Left lung (tissue), 10 donors: Measurements from ENCODE around the gene PROM1. TPM values are rescaled to one million over a fixed set of nuclear protein-coding genes. Genes with fewer than 3 reads are reported as not detected.

Experiments
- ATAC-seq: fragments of 200-7000 bp; cut with Tn5 transposase; one replicate; pipeline ENCODE4 v1.9.1; 2020; ENCODE audit warnings: moderate library complexity
- DNase-seq, 4 donors: peaks; one replicate each; pipeline ENCODE4 v3.0.0-alpha.2; 2013 to 2020
- H3K27ac ChIP-seq, 2 donors: fragments of 200-600 bp; sonication (generic) in 1 of 2; one replicate each; pipeline versions ENCODE4 v1.5.0 to v1.8.0; 2020 to 2021
- H3K27me3 ChIP-seq, 2 donors: fragments of 200-600 bp; sonication (generic) in 1 of 2; one replicate each; pipeline versions ENCODE4 v1.5.0 to v1.8.0; 2020 to 2021
- H3K36me3 ChIP-seq, 2 donors: fragments of 200-600 bp; sonication (generic) in 1 of 2; one replicate each; pipeline versions ENCODE4 v1.5.0 to v1.8.0; 2020 to 2021
- H3K4me1 ChIP-seq, 2 donors: fragments of 200-600 bp; one replicate each; pipeline ENCODE4 v1.8.0; 2021
- H3K4me3 ChIP-seq, 2 donors: fragments of 200-600 bp; sonication (generic) in 1 of 2; one replicate each; pipeline versions ENCODE4 v1.5.0 to v1.8.0; 2020 to 2021; ENCODE audit warnings: mild to moderate bottlenecking in 1 of 2
- H3K9me3 ChIP-seq, 2 donors: fragments of 200-600 bp; sonication (generic) in 1 of 2; one replicate each; pipeline versions ENCODE4 v1.5.0 to v1.8.0; 2020 to 2021
- CTCF ChIP-seq, 2 donors: fragments of 200-600 bp; sonication (generic) in 1 of 2; IDR thresholded peaks; one replicate each; pipeline versions ENCODE4 v1.5.0 to v1.8.0; 2021; ENCODE audit warnings: antibody characterized with exemption in 2 of 2
- intact Hi-C, 2 donors: fragments of 100-400 bp; cut with DNase I; formaldehyde crosslinking; loops; one replicate each; pipeline versions ENCODE4 v1.11.2 to v1.14.2; 2022
- polyA plus RNA-seq, 6 donors: library from polyadenylated mRNA; unstranded; fragments of 120-200 nt; gene quantifications; one replicate each; pipeline ENCODE4 v1.2.1, GENCODE V29; 2013; ENCODE audit not compliant: insufficient read length in 6 of 6
- total RNA-seq, 2 donors: library from RNA; stranded (reverse); fragmentation: NEBNext Ultra II Directional; extraction: Animal tissue kit (Norgen Biotek cat#: 25700); gene quantifications; one replicate each; pipeline ENCODE4 v1.2.1, GENCODE V29; 2021
- donor health status: DM: no; HTN: yes; CAD: no.
- donor health status: DM: no; HTN: no; CAD: no.

The PROM1 gene
- total and polyA plus RNA-seq, 8 donors = 11.2 to 37.1 (median 25.2) TPM; not detected in 1

- H3K27ac ChIP-seq = no peak within 1 kb of the TSS
- no peaks in the 10 kb centered on the region for H3K9me3 ChIP-seq
- H3K4me3 ChIP-seq = no peak within 1 kb of the TSS
- H3K36me3 ChIP-seq = no peaks in the 10 kb centered on the region
- H3K4me1 ChIP-seq = peaks cover 0 to 17% of the 10 kb centered on the region in 2 donors
- peaks cover 0 to 12% of the 10 kb centered on the region in 2 donors for H3K27me3 ChIP-seq
- ATAC-seq = peak; percentile 84
- peak in 1 of 4 donors; percentile 32 for DNase-seq
- TF ChIP-seq CTCF (IDR thresholded peaks at IDR 0.05) = peak in 1 of 2 donors; percentile 18
- intact Hi-C loops = no loop called here
Measured at GRCh38 chr4:15963001-15963451, 120.8 kb downstream of the PROM1 start, which contains the start of gene FGFBP2. Gene FGFBP2, minus strand, starts transcription at chr4:15963175. Its CDS starts 46 bp downstream, at chr4:15963129.

- intact Hi-C loops = no loop called here
- Histone ChIP-seq H3K4me1 (peaks cover 0 to 17% of the 10 kb centered on the region in 2 donors), H3K9me3 (no peaks in the 10 kb centered on the region), H3K36me3 (no peaks in the 10 kb centered on the region), H3K27ac (no peak overlapping the region), H3K27me3 (peaks cover 0 to 12% of the 10 kb centered on the region in 2 donors), H3K4me3 (no peak overlapping the region)
- no peak for TF ChIP-seq CTCF (IDR thresholded peaks at IDR 0.05)
- no peak for DNase-seq
- no peak for ATAC-seq
Measured at GRCh38 chr4:15961781-15962510, 121.9 kb downstream of the PROM1 start.

DNA sequence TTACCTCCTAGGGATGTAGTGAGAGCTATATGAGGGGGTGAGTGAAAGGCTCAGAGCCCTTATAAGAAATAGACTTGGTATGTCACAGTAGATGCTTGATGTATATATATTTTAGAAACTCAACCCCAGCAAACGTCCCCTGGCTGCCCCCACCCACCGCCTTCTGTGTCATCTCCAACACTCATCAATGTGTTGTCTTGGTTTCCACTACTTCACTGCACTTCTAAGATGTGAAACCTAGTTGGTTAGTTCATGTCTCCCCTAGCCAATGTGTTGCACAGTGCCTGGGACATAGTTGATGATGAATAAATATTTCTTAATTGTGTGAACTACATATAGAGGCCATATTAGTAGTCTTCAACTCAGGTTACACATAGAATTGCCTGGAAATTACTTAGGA, 125.3 kb downstream of the PROM1 start:
- Histone ChIP-seq H3K27me3 (peaks cover 0 to 12% of the 10 kb centered on the region in 2 donors), H3K4me3 (no peak overlapping the region), H3K9me3 (no peaks in the 10 kb centered on the region), H3K36me3 (no peaks in the 10 kb centered on the region), H3K27ac (no peak overlapping the region), H3K4me1 (peaks cover 0 to 19% of the 10 kb centered on the region in 2 donors)
- TF ChIP-seq CTCF (IDR thresholded peaks at IDR 0.05) = no peak
- DNase-seq (no peak), ATAC-seq (no peak)
- intact Hi-C loops = loop anchor here in 1 of 2 donors (5.0 kb wide), 1 partner anchor 76 kb away; no protein-coding TSS in a partner anchor

DNA sequence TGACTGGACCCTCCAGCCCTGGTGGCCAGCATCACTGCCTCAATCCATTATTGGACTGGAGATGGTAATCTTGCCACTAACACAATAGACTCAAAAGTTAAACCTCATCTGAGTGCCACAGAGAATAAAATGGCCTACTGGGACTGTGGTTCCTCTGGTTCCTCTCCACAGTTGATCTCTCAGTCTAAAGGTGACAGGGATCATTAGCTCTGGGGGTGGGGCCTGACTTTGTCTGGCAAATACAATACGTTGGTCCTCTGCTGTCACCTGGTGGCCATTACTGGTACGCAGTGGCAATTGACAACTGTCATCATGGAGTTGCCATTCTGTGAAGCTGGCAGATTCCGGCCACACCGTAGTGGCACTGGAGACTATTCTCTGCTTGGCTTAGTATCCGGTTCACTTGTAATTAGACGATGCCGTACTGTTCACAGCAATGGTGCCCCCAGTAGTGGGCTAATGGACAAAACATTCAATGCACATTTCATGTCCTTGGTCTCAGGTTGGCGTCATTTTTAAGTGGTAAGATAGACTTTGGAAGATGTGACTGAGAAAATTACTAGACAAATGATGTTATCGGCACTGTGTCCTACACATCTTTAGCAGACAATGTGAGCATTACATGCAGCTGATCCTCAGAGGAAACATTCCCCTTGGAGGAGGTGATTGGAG, 127.5 kb downstream of the PROM1 start:
- peak; percentile 76 to 85 for TF ChIP-seq CTCF (IDR thresholded peaks at IDR 0.05)
- peak; percentile 99 for ATAC-seq
- intact Hi-C loops = loop anchor here in 1 of 2 donors (2.0 to 5.0 kb wide), 2 partner anchors 74 to 150 kb away; no protein-coding TSS in a partner anchor

DNA sequence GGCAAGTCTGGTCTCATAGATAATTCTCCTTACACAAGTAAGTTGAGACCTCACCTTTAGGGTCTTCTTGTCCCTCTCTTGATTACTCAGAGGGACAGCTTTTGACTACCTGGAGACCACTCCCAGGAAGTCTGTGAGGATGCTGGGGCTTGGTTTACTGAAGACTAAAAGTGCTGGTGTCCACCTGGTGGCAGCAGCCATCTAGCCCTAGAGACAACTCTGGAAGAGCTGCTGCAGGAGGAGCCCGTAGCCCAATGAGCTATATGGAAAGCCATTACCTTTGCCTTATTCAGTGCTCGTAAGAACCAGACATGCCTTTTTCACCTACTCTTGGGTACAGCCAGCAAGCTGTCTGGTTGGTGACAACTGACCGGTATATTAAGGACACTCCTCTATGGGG, 128.2 kb downstream of the PROM1 start:
- peak; percentile 50 for ATAC-seq
- Histone ChIP-seq H3K4me3 (no peak overlapping the region), H3K9me3 (no peaks in the 10 kb centered on the region), H3K27me3 (peaks cover 0 to 12% of the 10 kb centered on the region in 2 donors), H3K36me3 (no peaks in the 10 kb centered on the region), H3K27ac (no peak overlapping the region), H3K4me1 (peaks cover 0 to 4% of the 10 kb centered on the region in 2 donors)
- intact Hi-C loops = loop anchor here in 1 of 2 donors (2.0 to 5.0 kb wide), 2 partner anchors 73 to 149 kb away; no protein-coding TSS in a partner anchor
- TF ChIP-seq CTCF (IDR thresholded peaks at IDR 0.05) = no peak
- DNase-seq = no peak

More for the DNA sequence above, 127.5 kb downstream of the PROM1 start:
- no peak overlapping the region for H3K27ac ChIP-seq
- DNase-seq = peak in 3 of 4 donors; percentile 20 to 78 (median 46)
- peaks cover 0 to 5% of the 10 kb centered on the region in 2 donors for H3K4me1 ChIP-seq
- H3K4me3 ChIP-seq = no peak overlapping the region
- no peaks in the 10 kb centered on the region for H3K36me3 ChIP-seq
- peaks cover 0 to 12% of the 10 kb centered on the region in 2 donors for H3K27me3 ChIP-seq
- H3K9me3 ChIP-seq = no peaks in the 10 kb centered on the region
